ENCODE results near the gene F10. TPM values are rescaled to one million over a fixed set of nuclear protein-coding genes. Genes with fewer than 3 reads are reported as not detected.

Gene F10
- total and polyA plus RNA-seq, 2 donors (not counting 1 experiment from before 2014, with no cell fraction given) = not detected

GRCh38 chr13:113195360-113195759, 72.8 kb downstream of the F10 start:
- Histone ChIP-seq H3K36me3 (replicated peaks in 1 of 2; ENCODE audit: control extremely low read depth in 1 of 2, control insufficient read depth in 1 of 2, extremely low read depth in 1 of 2, insufficient read depth in 2 of 2, low read length in 1 of 2) (peaks cover 3 to 62% of the 10 kb centered on the region in 2 experiments), H3K27me3 (replicated peaks in 1 of 4; ENCODE audit: control extremely low read depth in 1 of 4, control insufficient read depth in 3 of 4, insufficient read depth in 4 of 4, low read length in 3 of 4) (no peaks in the 10 kb centered on the region), H3K9ac (ENCODE audit: low read length) (no peak overlapping the region), H3K27ac (ENCODE audit: low read length in 2 of 2) (no peak overlapping the region), H2AFZ (ENCODE audit: insufficient read depth, low read depth, low read length, poor library complexity, severe bottlenecking) (no peak overlapping the region), H3K79me2 (ENCODE audit: control insufficient read depth, insufficient read depth, low read length) (peaks cover 11% of the 10 kb centered on the region), H3K9me3 (ENCODE audit: control extremely low read depth in 1 of 3, control insufficient read depth in 2 of 3, insufficient read depth in 1 of 3, low read length in 2 of 3) (no peaks in the 10 kb centered on the region), H3K4me2 (replicated peaks; ENCODE audit: low read depth, low read length, poor library complexity, severe bottlenecking) (no peak overlapping the region), H4K20me1 (ENCODE audit: control insufficient read depth, insufficient read depth, low read length, poor library complexity, severe bottlenecking) (no peaks in the 10 kb centered on the region), H3K4me1 (ENCODE audit: control insufficient read depth in 2 of 2, insufficient read depth in 2 of 2, low read length in 2 of 2) (no peaks in the 10 kb centered on the region), H3K4me3 (ENCODE audit: control extremely low read depth in 1 of 5, extremely low read depth in 1 of 5, insufficient read depth in 1 of 5, low read depth in 2 of 5, low read length in 4 of 5) (no peak overlapping the region)
- Mint-ChIP-seq H3K4me1 (no peaks in the 10 kb centered on the region), H3K9me3 (ENCODE audit: insufficient read depth) (no peaks in the 10 kb centered on the region), H3K27ac (no peak overlapping the region), H3K4me3 (no peak overlapping the region), H3K27me3 (no peaks in the 10 kb centered on the region)
- no peak for ATAC-seq (ENCODE audit: low read depth)
- WGBS (ENCODE audit: insufficient coverage) = 80% methylated on average over 1 of the region's 6 CpGs
- DNase-seq = no peak
- ChIA-PET CTCF (no interaction called here), POLR2A (no interaction called here)
- TF ChIP-seq EZH2 (IDR thresholded peaks at IDR 0.05; ENCODE audit: borderline replicate concordance, insufficient read depth, low read depth, low read length, poor library complexity, severe bottlenecking) = no peak
- TF ChIP-seq, protein P1, sequence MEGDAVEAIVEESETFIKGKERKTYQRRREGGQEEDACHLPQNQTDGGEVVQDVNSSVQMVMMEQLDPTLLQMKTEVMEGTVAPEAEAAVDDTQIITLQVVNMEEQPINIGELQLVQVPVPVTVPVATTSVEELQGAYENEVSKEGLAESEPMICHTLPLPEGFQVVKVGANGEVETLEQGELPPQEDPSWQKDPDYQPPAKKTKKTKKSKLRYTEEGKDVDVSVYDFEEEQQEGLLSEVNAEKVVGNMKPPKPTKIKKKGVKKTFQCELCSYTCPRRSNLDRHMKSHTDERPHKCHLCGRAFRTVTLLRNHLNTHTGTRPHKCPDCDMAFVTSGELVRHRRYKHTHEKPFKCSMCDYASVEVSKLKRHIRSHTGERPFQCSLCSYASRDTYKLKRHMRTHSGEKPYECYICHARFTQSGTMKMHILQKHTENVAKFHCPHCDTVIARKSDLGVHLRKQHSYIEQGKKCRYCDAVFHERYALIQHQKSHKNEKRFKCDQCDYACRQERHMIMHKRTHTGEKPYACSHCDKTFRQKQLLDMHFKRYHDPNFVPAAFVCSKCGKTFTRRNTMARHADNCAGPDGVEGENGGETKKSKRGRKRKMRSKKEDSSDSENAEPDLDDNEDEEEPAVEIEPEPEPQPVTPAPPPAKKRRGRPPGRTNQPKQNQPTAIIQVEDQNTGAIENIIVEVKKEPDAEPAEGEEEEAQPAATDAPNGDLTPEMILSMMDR (IDR thresholded peaks at IDR 0.05) = no peak
- intact Hi-C loops (cut with micrococcal nuclease) = no loop called here

GRCh38 chr13:113196970-113197737, 74.6 kb downstream of the F10 start:
- H3K27me3 Mint-ChIP-seq = no peaks in the 10 kb centered on the region
- peaks cover 23% of the 10 kb centered on the region for H3K79me2 ChIP-seq (ENCODE audit: control insufficient read depth, insufficient read depth, low read length)
- no peak for DNase-seq
- ChIA-PET CTCF (no interaction called here), POLR2A (no interaction called here)
- H3K9me3 Mint-ChIP-seq (ENCODE audit: insufficient read depth) = no peaks in the 10 kb centered on the region
- no peak overlapping the region for H2AFZ ChIP-seq (ENCODE audit: insufficient read depth, low read depth, low read length, poor library complexity, severe bottlenecking)
- ATAC-seq (ENCODE audit: low read depth) = no peak
- H3K4me1 Mint-ChIP-seq = peaks cover 1% of the 10 kb centered on the region
- H4K20me1 ChIP-seq (ENCODE audit: control insufficient read depth, insufficient read depth, low read length, poor library complexity, severe bottlenecking) = peaks cover 3% of the 10 kb centered on the region
- WGBS (ENCODE audit: insufficient coverage) = 94% methylated on average over 9 of the region's 9 CpGs
- H3K4me2 ChIP-seq (replicated peaks; ENCODE audit: low read depth, low read length, poor library complexity, severe bottlenecking) = no peak overlapping the region
- H3K36me3 ChIP-seq (replicated peaks in 1 of 2; ENCODE audit: control extremely low read depth in 1 of 2, control insufficient read depth in 1 of 2, extremely low read depth in 1 of 2, insufficient read depth in 2 of 2, low read length in 1 of 2) = peaks cover 3 to 59% of the 10 kb centered on the region in 2 experiments
- no peaks in the 10 kb centered on the region for H3K4me1 ChIP-seq (ENCODE audit: control insufficient read depth in 2 of 2, insufficient read depth in 2 of 2, low read length in 2 of 2)
- no peak overlapping the region for H3K4me3 ChIP-seq (ENCODE audit: control extremely low read depth in 1 of 5, extremely low read depth in 1 of 5, insufficient read depth in 1 of 5, low read depth in 2 of 5, low read length in 4 of 5)
- H3K27me3 ChIP-seq (replicated peaks in 1 of 4; ENCODE audit: control extremely low read depth in 1 of 4, control insufficient read depth in 3 of 4, insufficient read depth in 4 of 4, low read length in 3 of 4) = no peaks in the 10 kb centered on the region
- H3K9me3 ChIP-seq (ENCODE audit: control extremely low read depth in 1 of 3, control insufficient read depth in 2 of 3, insufficient read depth in 1 of 3, low read length in 2 of 3) = no peaks in the 10 kb centered on the region
- no peak overlapping the region for H3K4me3 Mint-ChIP-seq
- H3K9ac ChIP-seq (ENCODE audit: low read length) = no peak overlapping the region
- TF ChIP-seq, protein P1 (IDR thresholded peaks at IDR 0.05) = no peak
- no peak for TF ChIP-seq EZH2 (IDR thresholded peaks at IDR 0.05; ENCODE audit: borderline replicate concordance, insufficient read depth, low read depth, low read length, poor library complexity, severe bottlenecking)
- no peak overlapping the region for H3K27ac ChIP-seq (ENCODE audit: low read length in 2 of 2)
- intact Hi-C loops (cut with micrococcal nuclease) = no loop called here
- H3K27ac Mint-ChIP-seq = no peak overlapping the region
